GM19351 (cell line): Measurements from ENCODE around the gene CPN2.

Experiments
- ATAC-seq: cut with Tn5 transposase; IDR thresholded peaks from one replicate; pipeline ENCODE4 v1.9.1; 2021; ENCODE audit warnings: mild to moderate bottlenecking, moderate library complexity; ENCODE audit not compliant: unreplicated experiment

Gene CPN2

DNA sequence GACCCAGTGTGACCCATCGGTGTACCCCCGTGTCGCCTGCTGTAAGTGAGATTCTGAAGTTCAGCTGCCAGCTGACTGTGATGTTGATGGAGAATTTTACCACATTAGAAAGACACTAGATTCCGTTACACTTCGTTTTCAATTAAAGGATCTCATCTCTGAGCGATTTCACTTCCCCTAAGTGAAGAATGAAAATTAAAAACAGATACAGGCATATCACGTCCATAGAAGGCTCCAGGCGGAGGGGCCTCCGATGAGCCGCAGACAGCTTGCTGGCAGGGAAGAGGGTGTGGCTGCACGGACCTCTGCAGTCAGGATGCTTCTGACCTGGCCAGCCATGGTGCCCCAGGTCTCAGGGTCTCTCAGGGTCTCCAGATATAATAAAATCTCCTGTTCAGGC lies 6.6 kb upstream of the CPN2 start:
- ATAC-seq: no peak

DNA sequence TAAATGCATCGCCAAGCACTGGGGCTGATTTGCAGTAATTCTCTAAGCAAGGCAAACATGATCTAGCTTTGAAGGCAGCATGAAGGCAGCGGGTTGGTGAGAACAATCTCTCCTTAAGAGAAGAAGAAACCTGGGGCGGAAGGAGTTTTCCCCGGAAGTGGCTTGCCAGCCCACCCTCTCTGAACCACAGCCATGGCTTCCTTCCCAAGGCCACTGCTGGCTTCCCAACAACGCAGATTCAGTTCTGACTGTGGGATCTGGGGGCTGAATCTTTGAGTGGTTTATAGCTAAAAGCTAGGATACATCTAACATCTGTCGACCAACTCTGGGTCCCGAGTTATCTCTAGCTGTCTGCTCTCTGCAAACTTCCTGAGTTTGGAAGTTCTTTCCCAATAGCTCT lies 4.3 kb upstream of the CPN2 start:
- no peak for ATAC-seq

- ATAC-seq: no peak
Measured at GRCh38 chr3:194354315-194354714, 3.2 kb upstream of the CPN2 start.

- no peak for ATAC-seq
Measured at GRCh38 chr3:194352667-194353246, 1.6 kb upstream of the CPN2 start.

- no peak for ATAC-seq
Measured at GRCh38 chr3:194351952-194352536, 916 bp upstream of the CPN2 start.

GRCh38 chr3:194350726-194351071 lies 429 bp downstream of the CPN2 start:
- no peak for ATAC-seq

- ATAC-seq: no peak
Measured at GRCh38 chr3:194348354-194348753, 2.8 kb downstream of the CPN2 start.

GRCh38 chr3:194346621-194347020 lies 4.5 kb downstream of the CPN2 start:
- ATAC-seq: no peak

DNA sequence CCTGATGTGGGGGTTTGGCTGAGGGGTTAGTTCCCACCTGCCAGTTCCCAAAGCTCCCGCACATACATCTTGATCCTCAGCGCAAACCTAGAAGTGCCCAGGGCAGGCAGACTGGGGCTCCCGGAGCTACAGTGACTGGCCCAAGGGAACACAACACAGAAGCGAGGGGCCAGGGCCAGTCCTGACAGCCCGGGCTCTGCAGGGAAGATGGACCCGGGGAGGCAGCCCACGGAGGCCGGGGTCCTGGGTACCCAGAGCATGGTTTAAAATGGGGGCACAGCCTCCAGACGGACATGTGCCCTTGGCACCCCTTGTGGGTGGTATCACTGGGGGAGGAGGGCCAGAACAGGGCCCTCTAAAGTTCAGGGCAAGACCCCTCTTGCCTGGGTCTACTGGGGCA lies 5.1 kb downstream of the CPN2 start:
- no peak for ATAC-seq

DNA sequence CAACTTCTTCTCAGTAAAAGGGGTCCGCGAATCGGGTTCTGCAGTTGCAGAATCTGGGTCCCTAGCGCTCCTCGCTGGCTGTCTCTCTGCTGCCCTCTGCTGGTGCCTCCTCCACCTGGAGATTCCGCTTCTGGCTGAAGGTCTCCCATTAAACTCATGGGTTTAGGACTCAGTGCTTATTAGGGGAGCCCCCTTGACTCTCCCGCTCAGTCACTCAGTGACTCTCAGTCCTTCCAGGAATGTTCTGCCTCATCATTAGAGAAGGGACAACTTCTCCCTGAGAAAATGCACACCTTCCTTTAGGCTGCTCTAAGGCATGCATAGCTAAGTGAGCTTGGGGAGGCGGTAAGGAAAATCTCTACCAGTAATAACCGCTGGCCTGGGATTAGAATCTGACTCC lies 7.1 kb downstream of the CPN2 start:
- no peak for ATAC-seq

GRCh38 chr3:194343561-194343893 lies 7.6 kb downstream of the CPN2 start:
- no peak for ATAC-seq

DNA sequence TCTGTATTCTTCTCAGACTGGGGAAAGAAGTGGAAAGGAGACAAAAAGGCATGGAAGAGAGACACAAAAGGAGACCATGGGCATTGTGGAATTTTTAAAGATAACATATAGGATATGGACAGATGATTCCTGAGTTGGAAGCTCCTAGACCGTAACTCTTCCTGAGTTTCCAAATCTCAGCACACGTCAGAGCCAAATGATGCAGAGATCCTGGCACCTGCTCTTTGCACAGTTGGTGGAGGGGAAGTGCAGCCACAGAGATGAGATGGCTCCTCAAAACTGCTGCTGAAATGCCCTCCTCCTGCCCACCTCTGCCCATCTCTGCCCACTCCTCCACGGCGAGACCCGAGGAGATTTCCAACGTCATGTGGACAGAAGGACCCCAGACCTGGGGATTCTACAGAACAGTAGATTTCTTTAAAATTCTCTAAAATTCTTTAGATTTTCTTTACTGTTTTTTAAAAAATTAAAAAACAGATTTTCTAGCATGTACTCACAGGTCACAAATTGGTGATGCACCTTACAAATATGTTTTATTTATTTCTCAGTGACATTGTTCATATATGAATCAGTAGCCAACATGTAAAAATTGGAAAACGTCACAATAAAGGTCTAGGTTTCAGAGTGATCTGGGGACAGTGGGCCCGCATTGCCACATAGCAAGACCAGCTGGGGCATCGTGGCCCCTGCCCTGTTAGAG lies 8.1 kb downstream of the CPN2 start:
- ATAC-seq: no peak

DNA sequence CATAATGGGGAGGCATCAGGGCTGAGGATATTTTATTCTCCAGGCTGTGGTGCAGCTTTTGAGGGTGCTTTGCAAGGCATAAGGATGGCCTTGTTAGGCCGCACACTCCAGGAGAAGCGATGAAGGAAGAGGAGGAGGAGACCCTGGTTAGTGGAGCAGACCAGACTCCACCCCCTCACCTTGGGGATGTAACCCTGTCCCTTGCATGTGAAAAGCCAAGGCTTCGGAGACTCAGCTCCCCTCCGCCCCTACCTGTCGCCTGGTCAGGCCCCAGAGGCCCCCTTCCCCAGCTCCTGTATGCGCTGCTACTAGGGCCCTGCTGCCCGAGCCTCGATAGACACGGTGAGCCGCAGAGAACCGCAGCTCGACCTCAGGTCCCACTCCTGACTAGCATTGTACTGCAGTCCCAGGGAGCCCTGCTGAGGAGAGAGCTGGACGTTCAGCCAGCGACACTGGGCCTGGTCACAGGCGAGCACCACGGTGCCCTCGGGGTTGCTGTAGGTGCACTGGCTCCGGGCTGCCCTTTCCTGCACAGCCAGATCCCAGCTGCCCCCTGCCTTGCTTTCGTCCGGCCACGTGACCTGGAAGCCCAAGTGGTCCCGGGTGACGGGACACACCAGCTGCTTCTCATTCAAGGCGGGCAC lies 10.2 kb downstream of the CPN2 start:
- ATAC-seq: no peak

- no peak for ATAC-seq
Measured at GRCh38 chr3:194339840-194340239, 11.3 kb downstream of the CPN2 start.

- no peak for ATAC-seq
Measured at GRCh38 chr3:194339356-194339755, 11.8 kb downstream of the CPN2 start.

DNA sequence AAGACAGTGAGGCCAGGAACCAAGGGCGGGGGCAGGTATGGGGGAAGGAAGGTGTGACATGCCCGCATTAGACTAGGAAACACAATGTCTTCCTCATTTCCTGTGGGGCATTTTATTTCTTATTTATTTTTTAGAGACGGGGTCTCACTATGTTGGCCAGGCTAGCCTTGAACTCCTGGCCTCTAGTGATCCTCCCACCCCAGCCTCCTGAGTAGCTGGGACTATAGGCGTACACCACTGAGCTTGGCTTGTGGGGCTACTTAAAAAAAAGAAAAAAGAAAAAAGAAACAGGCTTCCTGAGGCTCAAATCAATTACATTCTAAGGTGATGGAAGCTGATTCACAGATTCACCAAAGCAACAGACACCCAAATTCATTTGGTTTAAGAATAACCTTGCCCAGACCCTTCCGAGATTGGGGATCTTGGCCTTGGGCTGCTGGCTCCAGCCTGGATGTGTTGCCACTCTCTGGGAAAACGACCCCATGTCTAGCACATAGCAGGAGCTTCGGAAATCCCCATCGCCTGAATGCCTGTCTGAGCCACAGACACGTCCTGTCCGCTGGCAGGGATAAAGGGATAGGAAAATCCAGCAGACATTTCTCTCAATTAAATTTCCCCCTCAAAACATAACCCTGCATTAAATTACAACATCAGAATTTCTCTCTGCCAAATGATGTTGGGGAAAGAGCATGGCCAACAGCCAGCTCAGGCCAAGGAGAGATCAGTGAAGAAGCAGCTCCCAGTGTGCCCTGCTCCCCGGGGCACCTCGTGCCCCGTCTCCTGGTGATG lies 13.0 kb downstream of the CPN2 start:
- no peak for ATAC-seq

GRCh38 chr3:194336601-194337355 lies 14.3 kb downstream of the CPN2 start:
- ATAC-seq: no peak

- no peak for ATAC-seq
Measured at GRCh38 chr3:194333981-194334320, 17.2 kb downstream of the CPN2 start.

DNA sequence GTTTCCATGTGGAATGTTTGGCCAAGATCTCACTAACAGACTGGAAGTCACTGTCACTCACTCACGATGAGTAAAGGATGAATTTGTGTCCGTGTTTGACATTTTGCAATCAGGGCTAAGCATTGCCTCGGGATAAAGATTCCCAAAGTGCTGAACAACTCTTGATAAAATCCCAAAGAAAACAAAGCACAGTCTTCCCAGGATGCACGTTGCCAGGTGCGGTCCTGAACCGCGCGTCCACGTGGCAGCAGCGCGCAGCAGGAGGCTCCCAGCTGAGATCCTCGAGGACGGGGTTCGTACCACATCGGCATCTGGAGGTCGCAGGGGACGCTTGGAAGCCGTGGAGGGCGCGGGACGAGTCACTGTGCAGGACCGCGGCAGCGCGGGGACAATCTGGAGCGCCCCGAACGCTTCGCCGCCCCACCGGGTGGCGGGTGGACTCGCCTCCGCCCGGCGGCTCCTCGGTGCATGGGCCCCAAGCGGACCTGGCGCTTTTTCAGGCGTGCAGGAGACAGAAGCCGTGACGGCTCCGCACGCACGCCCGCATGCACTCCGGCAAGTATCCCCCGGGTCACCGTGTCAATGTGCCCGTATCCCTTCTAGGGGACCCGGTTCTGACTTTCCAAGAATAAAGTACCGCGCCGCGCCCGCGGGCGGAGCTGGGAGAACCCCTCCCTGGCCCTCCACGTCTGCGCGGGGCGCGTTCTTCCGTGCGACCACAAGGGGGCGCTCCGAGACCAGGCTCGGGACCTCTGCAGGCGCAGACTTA lies 17.7 kb downstream of the CPN2 start:
- ATAC-seq: peak; percentile 97

DNA sequence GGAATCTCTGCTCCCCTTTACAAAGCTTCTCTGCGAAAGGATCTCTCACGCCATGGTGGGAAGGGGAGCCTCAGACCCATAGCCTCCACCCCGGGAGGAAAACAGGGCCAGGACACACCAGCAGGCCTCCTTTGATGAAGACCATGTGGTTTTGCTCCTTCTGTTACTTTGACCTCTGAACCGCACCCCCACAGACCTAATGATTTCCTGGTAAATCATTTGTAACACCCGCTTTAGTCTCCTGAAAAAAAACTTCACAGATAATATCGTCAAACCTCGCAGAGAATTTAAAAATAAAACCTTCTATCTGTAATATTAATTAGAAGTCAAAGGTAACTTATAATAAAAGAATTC lies 18.3 kb downstream of the CPN2 start:
- no peak for ATAC-seq
